G401.6 (cell line): ENCODE data around the gene C14orf39.

Experiments used
- FAIRE-seq: peaks from 2 replicates; lab custom pipeline; 2012; peaks lifted over from hg19 to GRCh38; lab: Jason Lieb, UNC

The C14orf39 gene

GRCh38 chr14:60485598-60486251, at the start of gene C14orf39:
Gene C14orf39, minus strand, starts transcription at chr14:60486063. Its CDS starts 985 bp downstream, at chr14:60485078.
- no peak for FAIRE-seq

- no peak for FAIRE-seq
These were observed 46.6 kb upstream of the C14orf39 start for GRCh38 chr14:60532442-60532841.

GRCh38 chr14:60515511-60516289, 29.8 kb upstream of the C14orf39 start:
- FAIRE-seq = no peak

- FAIRE-seq = no peak
These were observed 29.1 kb upstream of the C14orf39 start for GRCh38 chr14:60514741-60515491.

- FAIRE-seq = no peak
These were observed 28.5 kb upstream of the C14orf39 start for GRCh38 chr14:60514378-60514740.

- FAIRE-seq = no peak
These were observed 27.2 kb upstream of the C14orf39 start for GRCh38 chr14:60512973-60513571.

GRCh38 chr14:60512126-60512525, 26.3 kb upstream of the C14orf39 start:
- FAIRE-seq = no peak

GRCh38 chr14:60510951-60511599, 25.2 kb upstream of the C14orf39 start:
- no peak for FAIRE-seq

- no peak for FAIRE-seq
These were observed 24.5 kb upstream of the C14orf39 start for GRCh38 chr14:60510254-60510950.

GRCh38 chr14:60509438-60510253, 23.8 kb upstream of the C14orf39 start:
- FAIRE-seq = no peak

GRCh38 chr14:60508707-60509437, 23.0 kb upstream of the C14orf39 start, which contains the start of gene SIX6:
Gene SIX6, plus strand, starts transcription at chr14:60509146. Its CDS starts 253 bp downstream, at chr14:60509399.
- no peak for FAIRE-seq

GRCh38 chr14:60508363-60508706, 22.5 kb upstream of the C14orf39 start:
- FAIRE-seq = no peak

- no peak for FAIRE-seq
These were observed 21.3 kb upstream of the C14orf39 start for GRCh38 chr14:60506985-60507829.

- no peak for FAIRE-seq
These were observed 20.7 kb upstream of the C14orf39 start for GRCh38 chr14:60506462-60506984.

GRCh38 chr14:60506010-60506409, 20.1 kb upstream of the C14orf39 start:
- no peak for FAIRE-seq

- no peak for FAIRE-seq
These were observed 19.6 kb upstream of the C14orf39 start for GRCh38 chr14:60505448-60505847.

GRCh38 chr14:60502541-60502940, 16.7 kb upstream of the C14orf39 start:
- no peak for FAIRE-seq

GRCh38 chr14:60495946-60496345, 10.1 kb upstream of the C14orf39 start:
- no peak for FAIRE-seq

- no peak for FAIRE-seq
These were observed 4.4 kb upstream of the C14orf39 start for GRCh38 chr14:60490270-60490669.
